OCI-M1 (cell line): ENCODE measurements around the gene RPRD2.
"Not testable (repeated sequence)": the region's sequence is repeated elsewhere in the genome, so short reads cannot be mapped to it uniquely, and the experiment has no call there.

Source experiments
- DNase-seq: peaks from one replicate; lab custom pipeline; 2025; lab: John Stamatoyannopoulos, UW

Gene RPRD2

GRCh38 chr1:150389650-150390049 lies 25.7 kb downstream of the RPRD2 start:
- no peak for DNase-seq

- DNase-seq = no peak
Observed at GRCh38 chr1:150392627-150393026, 28.7 kb downstream of the RPRD2 start.

- not testable (repeated sequence) for DNase-seq
Observed at GRCh38 chr1:150395115-150395514, 31.2 kb downstream of the RPRD2 start.

DNA sequence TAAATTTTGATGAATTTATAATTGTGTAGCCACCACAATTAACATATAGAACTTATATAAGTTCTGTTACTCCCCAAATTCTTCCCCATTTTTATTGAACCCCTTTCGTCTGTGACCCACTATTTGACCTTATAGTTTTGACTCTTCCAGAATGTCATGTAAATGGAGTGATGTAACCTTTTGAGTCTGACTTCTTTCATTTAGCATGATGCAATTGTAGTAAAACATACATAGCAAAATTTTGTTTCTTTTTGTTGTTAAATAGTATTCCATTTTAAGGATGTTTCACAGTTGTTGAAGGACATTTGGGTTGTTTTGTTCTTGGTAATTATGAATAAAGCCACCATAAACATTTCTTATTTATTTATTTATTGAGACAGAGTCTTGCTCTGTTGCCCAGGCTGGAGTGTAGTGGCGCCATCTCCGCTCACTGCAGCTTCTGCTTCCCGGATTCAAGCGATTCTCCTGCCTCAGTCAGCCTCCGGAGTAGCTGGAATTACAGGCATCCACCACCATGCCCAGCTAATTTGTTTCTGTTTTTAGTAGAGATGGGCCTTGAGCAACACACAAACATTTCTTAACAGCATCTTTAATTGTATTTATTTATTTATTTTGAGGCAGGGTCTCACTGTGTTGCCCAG lies 33.6 kb downstream of the RPRD2 start:
- no peak for DNase-seq

- DNase-seq = no peak
Observed at GRCh38 chr1:150404465-150404864, 40.5 kb downstream of the RPRD2 start.

- DNase-seq = no peak
Observed at GRCh38 chr1:150405660-150406059, 41.7 kb downstream of the RPRD2 start.

DNA sequence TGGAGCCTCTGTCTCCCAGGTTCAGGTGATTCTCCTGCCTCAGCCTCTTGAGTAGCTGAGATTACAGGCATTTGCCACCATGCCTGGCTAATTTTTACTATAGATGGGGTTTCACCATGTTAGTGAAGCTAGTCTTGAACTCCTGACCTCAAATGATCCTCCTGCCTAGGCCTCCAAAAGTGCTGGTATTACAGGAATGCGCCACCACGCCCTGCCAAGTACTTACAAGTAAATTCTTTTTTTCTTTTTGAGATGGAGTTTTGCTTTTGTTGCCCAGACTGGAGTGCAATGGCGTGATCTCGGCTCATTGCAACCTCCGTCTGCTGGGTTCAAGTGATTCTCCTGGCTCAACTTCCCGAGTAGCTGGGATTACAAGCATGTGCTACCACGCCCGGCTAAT lies 42.5 kb downstream of the RPRD2 start:
- DNase-seq = no peak

- DNase-seq = no peak
Observed at GRCh38 chr1:150407330-150407729, 43.4 kb downstream of the RPRD2 start.

DNA sequence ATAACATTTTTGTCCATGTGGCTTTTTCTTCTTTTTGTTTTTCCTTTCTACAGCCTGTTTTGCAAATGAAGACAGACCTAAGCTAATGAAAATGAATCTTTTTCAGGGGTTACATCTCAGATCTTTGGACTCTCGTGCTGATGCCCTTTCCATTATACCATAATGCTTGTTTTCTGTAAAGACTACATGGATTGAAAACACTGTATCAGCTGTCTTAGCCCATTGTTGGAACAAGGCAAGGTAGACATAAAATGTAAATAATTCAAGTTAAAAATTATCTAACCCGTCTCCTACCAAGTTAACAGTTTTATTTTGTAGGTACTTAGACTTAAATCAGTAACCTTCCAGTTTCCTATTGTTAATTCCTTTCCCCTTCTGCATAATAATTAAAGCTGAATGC lies 44.9 kb downstream of the RPRD2 start:
- no peak for DNase-seq

DNA sequence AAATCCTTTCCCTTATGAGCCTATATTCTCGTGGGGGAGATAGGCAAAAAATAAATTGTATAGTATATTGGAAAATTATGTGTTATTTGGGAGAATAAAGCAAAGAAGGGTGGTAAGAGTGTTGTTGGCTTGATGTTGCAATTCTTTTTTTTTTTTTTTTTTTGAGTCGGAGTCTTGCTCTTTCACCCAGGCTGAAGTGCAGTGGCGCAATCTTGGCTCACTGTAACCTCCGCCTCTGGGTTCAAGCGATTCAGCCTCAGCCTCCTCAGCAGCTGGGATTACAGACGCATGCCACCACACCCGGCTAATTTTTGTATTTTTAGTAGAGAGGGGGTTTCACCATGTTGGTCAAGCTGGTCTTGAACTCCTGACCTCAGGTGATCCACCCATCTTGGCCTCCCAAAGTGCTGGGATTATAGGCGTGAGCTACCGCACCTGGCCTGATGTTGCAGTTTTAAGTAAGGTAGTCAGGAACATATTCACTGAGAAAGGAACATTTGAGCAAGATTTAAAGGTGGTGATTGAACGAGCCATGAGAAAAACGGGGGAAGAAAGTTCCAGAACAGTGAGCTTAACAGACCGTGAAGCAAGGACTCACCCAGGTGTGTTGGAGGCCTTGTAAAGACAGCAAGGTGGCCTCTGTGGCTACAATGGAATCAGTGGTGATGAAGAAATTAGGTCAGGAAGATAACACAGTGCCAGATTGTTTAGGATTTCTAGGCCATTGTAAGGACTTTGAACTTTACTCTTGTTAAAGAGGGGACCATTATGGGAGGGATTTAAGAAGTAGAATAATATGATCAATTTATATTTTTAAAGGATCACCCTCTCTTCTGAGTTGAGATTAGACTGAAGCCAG lies 45.8 kb downstream of the RPRD2 start:
- no peak for DNase-seq

GRCh38 chr1:150410582-150411101 lies 46.7 kb downstream of the RPRD2 start:
- DNase-seq = no peak

DNA sequence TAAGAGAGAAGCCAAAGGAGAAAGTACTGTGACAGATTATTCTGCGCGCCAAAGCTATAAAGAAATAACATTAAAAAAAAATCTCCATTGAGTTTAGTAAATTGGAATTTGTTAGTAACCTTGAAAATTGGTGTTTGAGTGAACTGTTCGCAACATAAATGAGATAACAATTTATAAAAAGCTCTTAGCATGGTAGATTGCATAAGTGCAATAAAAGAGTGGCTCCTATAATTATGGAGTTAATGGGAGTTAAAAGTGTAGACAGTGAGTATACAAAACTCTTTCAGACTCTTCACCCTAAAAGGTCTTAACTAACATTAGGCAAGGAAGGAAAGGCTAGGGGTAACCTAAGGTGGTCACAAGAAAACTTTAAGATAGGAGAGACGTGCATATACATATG lies 50.6 kb downstream of the RPRD2 start:
- DNase-seq = no peak

DNA sequence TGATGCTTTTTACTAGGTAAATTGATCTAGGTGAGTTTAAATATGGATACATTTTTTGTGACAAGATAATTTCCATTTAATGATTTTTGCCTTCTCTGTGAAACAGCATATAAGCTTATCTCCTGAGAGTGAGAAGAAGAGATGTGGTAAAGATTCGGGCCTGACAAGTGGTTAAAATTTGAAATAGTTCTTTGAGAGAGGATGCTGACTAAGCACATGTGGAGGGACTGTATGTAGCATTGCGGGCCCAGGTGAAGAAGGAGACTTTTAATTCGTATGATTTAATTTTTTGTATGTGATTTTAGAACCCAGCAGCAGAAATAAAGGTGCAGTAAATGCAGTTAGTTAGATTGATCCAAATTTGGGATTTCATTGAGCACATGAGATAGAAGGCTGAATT lies 51.9 kb downstream of the RPRD2 start:
- DNase-seq = no peak

DNA sequence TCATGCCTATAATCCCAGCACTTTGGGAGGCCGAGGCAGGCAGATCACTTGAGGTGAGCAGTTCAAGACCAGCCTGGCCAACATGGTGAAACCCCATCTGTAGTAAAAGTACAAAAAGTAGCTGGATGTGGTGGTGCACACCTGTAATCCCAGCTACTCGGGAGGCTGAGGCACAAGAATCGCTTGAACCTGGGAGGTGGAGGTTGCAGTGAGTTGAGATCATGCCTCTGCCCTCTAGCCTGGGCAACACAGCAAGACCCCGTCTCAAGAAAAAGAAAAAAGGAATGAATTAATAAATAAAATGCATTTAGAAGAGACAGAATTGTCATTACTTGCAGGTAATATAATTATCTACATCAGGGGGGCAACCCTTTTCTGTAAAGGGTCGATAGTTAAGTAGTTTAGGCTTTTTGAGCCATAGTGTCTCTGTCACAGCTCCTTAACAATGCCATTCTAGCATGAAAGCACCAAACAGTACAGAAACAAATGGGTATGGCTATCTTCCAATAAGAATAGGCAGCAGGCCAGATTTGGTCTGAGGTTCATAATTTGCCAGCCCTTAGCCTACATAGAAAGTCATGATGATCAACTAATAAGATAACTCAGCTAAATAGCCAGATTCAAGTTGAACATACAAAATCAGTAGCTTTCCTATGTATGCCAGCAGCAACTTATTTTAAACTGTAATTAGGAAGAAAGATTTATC lies 56.8 kb downstream of the RPRD2 start:
- DNase-seq = no peak

- DNase-seq = no peak
Observed at GRCh38 chr1:150422541-150422940, 58.6 kb downstream of the RPRD2 start.

GRCh38 chr1:150429805-150430204 lies 65.9 kb downstream of the RPRD2 start:
- peak; percentile 52 for DNase-seq

DNA sequence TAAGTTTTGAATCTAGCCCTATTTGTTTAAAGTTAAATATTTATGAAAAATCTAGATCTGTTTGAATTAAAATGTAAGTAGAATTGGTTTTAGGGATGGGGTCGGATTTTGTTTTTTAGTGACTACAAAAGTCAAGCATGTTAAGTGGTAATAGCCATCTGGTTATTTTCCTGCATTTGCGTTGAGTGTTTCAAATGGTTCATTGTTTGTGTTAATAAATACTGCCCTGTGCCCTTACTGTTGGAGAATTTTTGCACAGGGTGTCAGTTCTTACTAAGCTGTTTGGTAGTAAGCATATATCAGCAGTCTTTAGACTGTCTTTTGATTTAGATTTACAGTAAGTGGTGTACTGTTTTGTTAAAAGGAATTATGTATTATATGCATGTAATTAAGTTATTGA lies 77.2 kb downstream of the RPRD2 start:
- no peak for DNase-seq

DNA sequence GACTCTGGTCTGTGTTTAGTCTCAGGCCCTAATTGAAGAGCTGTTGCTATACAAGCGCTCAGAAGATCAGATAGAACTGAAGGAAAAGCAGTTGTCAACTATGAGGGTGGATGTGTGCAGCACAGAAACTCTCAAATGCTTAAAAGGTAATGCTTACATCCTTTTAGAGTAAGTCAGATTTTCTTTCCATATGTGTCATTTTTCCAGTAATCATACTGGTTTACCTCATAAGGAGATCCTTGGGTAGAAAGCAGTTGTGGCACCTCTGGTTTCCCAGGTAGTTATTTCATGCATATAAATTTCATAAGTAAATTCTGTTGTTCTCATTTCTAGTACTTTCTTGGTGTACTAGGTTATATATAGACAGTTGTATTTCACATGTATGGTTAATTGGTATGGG lies 80.3 kb downstream of the RPRD2 start:
- DNase-seq = no peak

DNA sequence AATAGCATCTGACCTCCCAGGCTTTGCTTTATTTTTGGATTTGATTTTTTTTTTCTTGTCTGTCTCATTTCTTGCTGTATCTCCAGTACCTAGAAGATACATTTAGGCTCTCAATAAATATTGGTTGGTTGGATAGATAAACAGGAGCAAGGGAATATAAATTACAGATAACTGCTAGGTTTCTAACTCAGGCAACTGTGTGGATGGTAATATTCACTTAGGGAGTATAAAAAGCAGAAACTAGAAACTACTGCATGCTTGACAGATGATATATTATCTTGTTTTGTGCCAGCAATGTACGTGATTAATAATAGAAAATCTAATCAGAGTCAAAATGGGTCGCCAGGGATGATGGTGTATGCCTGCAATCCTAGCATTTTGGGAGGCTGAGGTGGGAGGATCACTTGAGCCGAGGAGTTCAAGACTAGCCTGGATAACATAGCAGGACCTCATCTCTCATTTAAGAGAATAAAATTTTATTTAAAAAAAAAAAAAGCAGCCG lies 92.2 kb downstream of the RPRD2 start:
- DNase-seq = no peak

- peak; percentile 72 for DNase-seq
Observed at GRCh38 chr1:150464422-150464826, 100.5 kb downstream of the RPRD2 start.

- DNase-seq = no peak
Observed at GRCh38 chr1:150466964-150467363, 103.0 kb downstream of the RPRD2 start.

DNA sequence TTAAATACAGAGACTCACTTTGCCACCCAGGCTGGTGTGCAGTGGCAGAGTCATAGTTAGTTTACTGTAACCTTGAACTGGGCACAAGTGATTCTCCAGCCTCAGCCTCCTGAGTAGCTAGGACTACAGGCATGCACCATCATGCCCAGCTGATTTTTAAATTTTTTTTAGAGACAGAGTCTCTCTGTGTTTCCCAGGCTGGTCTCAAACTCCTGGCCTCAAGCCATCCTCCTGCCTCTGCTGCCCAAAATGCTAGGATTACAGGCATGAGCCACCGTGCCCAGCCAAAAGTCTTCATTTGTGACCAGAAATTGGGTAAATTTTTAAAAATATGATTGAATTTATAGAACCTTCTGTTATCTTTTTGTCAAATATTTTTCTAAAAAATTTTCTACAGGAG lies 105.3 kb downstream of the RPRD2 start:
- no peak for DNase-seq
